ENCODE results near the gene HSPA1L.
"Not testable (repeated sequence)": the region's sequence is repeated elsewhere in the genome, so short reads cannot be mapped to it uniquely, and the experiment has no call there.

HSPA1L gene

GRCh38 chr6:31859923-31860322, 44.8 kb upstream of the HSPA1L start:
- Histone ChIP-seq H3K27ac (ENCODE audit: extremely low read depth, low read depth, low read length) (no peak overlapping the region), H3K4me1 (ENCODE audit: control insufficient read depth, insufficient read depth, low read length) (no peaks in the 10 kb centered on the region), H3K9me3 (ENCODE audit: control insufficient read depth, insufficient read depth, low read depth, low read length) (no peaks in the 10 kb centered on the region), H3K36me3 (ENCODE audit: control insufficient read depth in 2 of 2, insufficient read depth in 1 of 2, low read length in 2 of 2) (peaks cover 0 to 45% of the 10 kb centered on the region in 2 experiments; a peak in 2 of 3 replicates), H3K4me3 (ENCODE audit: low read depth, low read length) (no peak overlapping the region)
- no peak for TF ChIP-seq ZBTB6 (tag by site-specific recombination; IDR thresholded peaks at IDR 0.05)
- TF ChIP-seq ZNF704 (tag by site-specific recombination; IDR thresholded peaks at IDR 0.05): no peak
- CTCF ChIA-PET: interaction anchor here (0.6 to 1.5 kb wide), 5 partner anchors 21 to 188 kb away, joined by 3 to 4 read pairs (median 3); no protein-coding TSS in a partner anchor
- POLR2A ChIA-PET: interaction anchor here (0.7 to 2.0 kb wide), 5 partner anchors 18 to 195 kb away, joined by 3 to 7 read pairs (median 4); partner anchors contain the start of genes GPANK1 and HSPA1B

GRCh38 chr6:31858707-31859106, 43.6 kb upstream of the HSPA1L start:
- no peak overlapping the region for H3K27ac ChIP-seq (ENCODE audit: extremely low read depth, low read depth, low read length)
- POLR2A ChIA-PET: interaction anchor here (0.7 to 2.0 kb wide), 4 partner anchors 15 to 194 kb away, joined by 3 to 7 read pairs (median 4); partner anchors contain the start of genes GPANK1 and HSPA1B
- CTCF ChIA-PET: interaction anchor here (0.8 to 1.3 kb wide), 2 partner anchors 93 to 179 kb away, joined by 3 to 4 read pairs; no protein-coding TSS in a partner anchor

GRCh38 chr6:31857774-31858173, 42.7 kb upstream of the HSPA1L start:
- CTCF ChIA-PET; H3K9me3 ChIP-seq (ENCODE audit: control insufficient read depth, insufficient read depth, low read depth, low read length); H3K4me1 ChIP-seq (ENCODE audit: control insufficient read depth, insufficient read depth, low read length); H3K27ac ChIP-seq (ENCODE audit: extremely low read depth, low read depth, low read length); H3K4me3 ChIP-seq (ENCODE audit: low read depth, low read length): not testable (repeated sequence)
- POLR2A ChIA-PET: interaction anchor here (0.7 to 1.7 kb wide), 4 partner anchors 23 to 44 kb away, joined by 3 to 7 read pairs (median 4); partner anchors contain the start of genes EHMT2 and HSPA1B
- H3K36me3 ChIP-seq (ENCODE audit: control insufficient read depth in 2 of 2, insufficient read depth in 1 of 2, low read length in 2 of 2): peaks cover 0 to 45% of the 10 kb centered on the region in 2 experiments; a peak in 2 of 3 replicates

More at GRCh38 chr6:31858707-31859106, 43.6 kb upstream of the HSPA1L start:
- TF ChIP-seq ZNF426 (tag by site-specific recombination; IDR thresholded peaks at IDR 0.05) (no peak), FEZF1 (tag by site-specific recombination; IDR thresholded peaks at IDR 0.05) (no peak), ZNF692 (tag by site-specific recombination; IDR thresholded peaks at IDR 0.05) (no peak), ZNF155 (tag by site-specific recombination; IDR thresholded peaks at IDR 0.05) (no peak), ZNF23 (tag by site-specific recombination; IDR thresholded peaks at IDR 0.05; ENCODE audit: borderline replicate concordance) (no peak), ZNF704 (tag by site-specific recombination; IDR thresholded peaks at IDR 0.05) (no peak), ZNF768 (tag by site-specific recombination; IDR thresholded peaks at IDR 0.05) (no peak), KLF9 (tag by site-specific recombination; IDR thresholded peaks at IDR 0.05; ENCODE audit: low read depth) (no peak), KLF16 (tag by site-specific recombination; IDR thresholded peaks at IDR 0.05) (no peak), YY2 (tag by site-specific recombination; IDR thresholded peaks at IDR 0.05) (no peak), ZNF19 (tag by site-specific recombination; IDR thresholded peaks at IDR 0.05; ENCODE audit: low read depth) (no peak), ZNF398 (tag by site-specific recombination; IDR thresholded peaks at IDR 0.05) (no peak), ZNF654 (tag by site-specific recombination; IDR thresholded peaks at IDR 0.05; ENCODE audit: low read depth) (no peak), ZNF292 (tag by site-specific recombination; IDR thresholded peaks at IDR 0.05; ENCODE audit: borderline replicate concordance, low read depth) (no peak), ZFP41 (tag by site-specific recombination; IDR thresholded peaks at IDR 0.05; ENCODE audit: borderline replicate concordance) (no peak), ZNF777 (tag by site-specific recombination; IDR thresholded peaks at IDR 0.05; ENCODE audit: borderline replicate concordance) (no peak)
- Histone ChIP-seq H3K4me3 (ENCODE audit: low read depth, low read length) (no peak overlapping the region), H3K4me1 (ENCODE audit: control insufficient read depth, insufficient read depth, low read length) (no peaks in the 10 kb centered on the region), H3K36me3 (ENCODE audit: control insufficient read depth in 2 of 2, insufficient read depth in 1 of 2, low read length in 2 of 2) (peaks cover 0 to 45% of the 10 kb centered on the region in 2 experiments; a peak in 2 of 3 replicates), H3K9me3 (ENCODE audit: control insufficient read depth, insufficient read depth, low read depth, low read length) (no peaks in the 10 kb centered on the region)

GRCh38 chr6:31851980-31852718, 37.1 kb upstream of the HSPA1L start:
- H3K36me3 ChIP-seq (ENCODE audit: control insufficient read depth in 2 of 2, insufficient read depth in 1 of 2, low read length in 2 of 2); H3K27ac ChIP-seq (ENCODE audit: extremely low read depth, low read depth, low read length); H3K4me3 ChIP-seq (ENCODE audit: low read depth, low read length); H3K9me3 ChIP-seq (ENCODE audit: control insufficient read depth, insufficient read depth, low read depth, low read length); H3K4me1 ChIP-seq (ENCODE audit: control insufficient read depth, insufficient read depth, low read length); CTCF ChIA-PET: not testable (repeated sequence)
- POLR2A ChIA-PET: interaction anchor here (0.6 to 1.5 kb wide), 5 partner anchors 11 to 25 kb away, joined by 4 to 10 read pairs (median 5); partner anchors contain the start of genes HSPA1B and NEU1

All from HEK293 (cell line).